GM21447 (cell line): ENCODE data around the gene POU2AF2.
A peak's percentile ranks its signal among the peaks of the same experiment; 100 is the strongest.
"Not testable (repeated sequence)": the region's sequence is repeated elsewhere in the genome, so short reads cannot be mapped to it uniquely, and the experiment has no call there.

Source experiments
- ATAC-seq: cut with Tn5 transposase; IDR thresholded peaks from one replicate; pipeline ENCODE4 v1.9.1; 2021; ENCODE audit not compliant: unreplicated experiment

POU2AF2 gene, protein sequence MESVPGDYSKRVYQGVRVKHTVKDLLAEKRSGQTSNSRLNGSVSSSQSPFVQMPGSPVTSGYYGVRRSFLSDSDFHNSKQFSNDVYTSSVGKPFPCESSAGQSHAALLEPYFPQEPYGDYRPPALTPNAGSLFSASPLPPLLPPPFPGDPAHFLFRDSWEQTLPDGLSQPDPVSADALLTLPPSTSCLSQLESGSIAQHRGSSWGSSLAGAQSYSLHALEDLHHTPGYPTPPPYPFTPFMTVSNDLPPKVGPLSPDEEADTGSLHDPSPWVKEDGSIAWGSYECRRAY

DNA sequence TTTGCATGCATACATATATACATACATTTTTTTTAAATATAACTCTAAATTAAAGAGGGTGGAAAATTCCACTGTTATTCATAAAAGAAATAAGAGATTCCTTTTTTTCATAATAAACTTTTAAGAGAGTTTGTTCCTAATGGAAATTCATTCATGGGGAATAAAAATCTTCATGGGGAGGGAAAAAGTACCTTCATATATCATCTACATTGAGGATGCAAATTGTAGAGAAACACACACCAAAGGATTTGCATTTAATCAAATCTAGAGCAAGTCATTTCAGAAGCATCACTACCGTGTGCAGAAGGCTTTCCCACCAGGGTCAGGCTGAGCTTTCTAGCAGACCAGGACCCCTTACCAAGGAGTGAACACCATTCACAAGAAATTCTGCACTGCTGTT is at the start of gene POU2AF2:
Gene POU2AF2 (plus strand): TSS at position 301 of the 400 bp plus-strand sequence. CDS start 129 bp downstream, outside the sequence.
- no peak for ATAC-seq

DNA sequence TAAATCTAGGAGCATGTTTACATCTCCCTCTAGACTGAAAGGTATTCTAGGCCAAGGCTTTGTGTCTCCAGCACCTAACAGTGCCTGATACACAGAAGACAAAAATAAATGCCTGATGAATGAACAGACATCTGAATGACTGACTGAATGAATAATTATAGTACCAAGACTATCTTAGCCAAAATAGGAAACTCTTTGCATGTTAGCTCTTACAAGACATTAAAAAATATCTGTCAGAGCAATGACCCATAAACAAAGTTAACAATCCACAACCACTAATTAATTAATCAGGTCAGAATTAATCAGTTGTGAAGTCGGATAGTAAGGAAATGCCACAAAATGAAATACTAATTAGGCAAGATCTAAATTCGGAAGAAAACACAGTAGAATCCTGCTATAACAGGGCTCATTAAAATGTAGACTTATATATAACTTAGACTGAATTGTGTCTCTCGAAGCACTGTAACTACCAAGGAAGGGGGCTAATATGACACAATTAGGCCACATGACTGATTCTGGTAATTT is 45.5 kb upstream of the POU2AF2 start:
- no peak for ATAC-seq

DNA sequence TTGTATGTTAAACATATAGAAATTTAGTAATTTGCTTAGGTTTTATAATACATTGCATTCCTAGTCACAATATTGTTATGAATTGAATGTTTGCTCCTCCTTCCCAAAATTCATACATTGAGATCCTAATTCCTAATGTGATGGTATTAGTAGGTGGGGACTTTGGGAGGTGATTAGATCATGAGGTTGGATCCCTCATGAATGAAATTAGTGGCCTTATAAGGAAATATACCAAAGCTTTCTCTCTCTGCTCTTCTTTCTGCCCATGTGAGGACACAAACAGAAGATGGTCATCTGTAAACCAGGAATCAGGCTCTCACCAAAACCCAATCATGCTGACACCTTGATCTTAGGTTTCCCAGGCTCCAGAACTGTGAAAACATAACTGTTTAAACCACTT is 41.3 kb upstream of the POU2AF2 start:
- no peak for ATAC-seq

DNA sequence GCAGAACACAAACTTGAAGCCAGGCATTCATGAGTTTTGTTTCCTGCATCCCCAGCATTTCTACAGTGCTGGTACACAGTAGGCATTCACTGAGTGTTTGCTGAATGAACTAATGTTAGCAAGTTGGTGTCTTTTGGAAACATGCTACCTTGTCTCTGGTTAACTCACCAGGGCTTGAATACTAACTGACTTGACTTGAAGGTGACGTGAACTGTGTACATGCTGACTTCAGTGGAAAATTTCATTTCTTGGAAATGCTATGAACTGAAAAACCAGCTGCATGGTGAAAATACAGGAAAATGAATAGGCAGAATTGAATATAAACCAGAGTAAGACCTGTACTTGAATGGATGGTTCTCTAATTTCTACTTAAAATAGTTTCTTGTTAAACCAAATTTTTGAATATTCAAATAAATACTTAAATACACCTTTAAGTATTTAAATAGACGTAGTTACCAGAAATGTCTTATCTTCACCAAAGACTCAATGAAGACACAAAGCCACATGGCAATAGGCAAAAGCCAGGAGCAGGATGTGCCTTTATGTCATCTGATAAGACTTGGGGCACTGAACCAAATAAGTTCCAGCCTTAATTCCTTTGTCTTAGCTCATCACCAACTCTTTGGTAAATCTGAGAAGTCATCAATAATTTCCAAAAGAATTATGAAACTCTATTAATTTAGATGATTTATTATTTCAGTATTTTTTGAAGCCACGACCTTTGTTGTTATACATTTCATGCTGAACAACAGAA is 39.7 kb upstream of the POU2AF2 start:
- ATAC-seq = no peak

DNA sequence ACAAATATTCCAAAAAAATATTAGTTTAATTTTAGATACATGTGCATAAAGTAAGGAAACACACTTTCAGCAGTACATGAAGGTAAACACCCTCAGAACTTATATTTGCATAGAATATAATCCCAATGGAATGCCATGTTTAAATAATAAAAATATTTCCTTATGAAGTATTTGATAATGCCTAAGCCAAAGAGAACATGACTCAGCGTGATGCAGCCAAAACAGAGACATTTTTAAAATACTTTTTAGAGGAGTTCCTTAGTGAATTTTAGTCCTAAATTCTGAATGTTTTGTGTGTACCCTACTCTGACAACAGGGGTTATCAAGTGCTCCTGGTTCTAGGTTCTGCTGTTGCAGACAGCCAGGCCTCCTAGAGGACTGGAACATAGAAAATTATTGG is 39.1 kb upstream of the POU2AF2 start:
- ATAC-seq = no peak

DNA sequence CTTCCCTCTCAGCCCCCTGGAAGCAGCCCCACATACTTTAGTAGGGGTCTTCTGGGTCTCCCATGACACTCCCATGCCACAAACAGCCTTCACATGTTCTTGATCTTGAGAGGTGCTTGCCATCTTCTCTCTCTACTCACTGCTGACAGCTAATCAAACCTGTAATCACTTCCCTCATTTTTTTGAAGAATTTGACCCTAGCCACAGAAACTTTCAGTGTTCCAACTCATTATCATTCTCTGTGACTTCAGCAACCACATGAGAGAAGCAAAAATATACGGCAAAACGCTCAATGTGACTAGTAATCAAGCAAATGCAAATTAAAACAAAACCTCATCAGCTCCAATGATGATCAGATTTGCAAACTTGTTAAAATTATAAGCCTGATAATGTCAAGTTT is 38.3 kb upstream of the POU2AF2 start:
- no peak for ATAC-seq

DNA sequence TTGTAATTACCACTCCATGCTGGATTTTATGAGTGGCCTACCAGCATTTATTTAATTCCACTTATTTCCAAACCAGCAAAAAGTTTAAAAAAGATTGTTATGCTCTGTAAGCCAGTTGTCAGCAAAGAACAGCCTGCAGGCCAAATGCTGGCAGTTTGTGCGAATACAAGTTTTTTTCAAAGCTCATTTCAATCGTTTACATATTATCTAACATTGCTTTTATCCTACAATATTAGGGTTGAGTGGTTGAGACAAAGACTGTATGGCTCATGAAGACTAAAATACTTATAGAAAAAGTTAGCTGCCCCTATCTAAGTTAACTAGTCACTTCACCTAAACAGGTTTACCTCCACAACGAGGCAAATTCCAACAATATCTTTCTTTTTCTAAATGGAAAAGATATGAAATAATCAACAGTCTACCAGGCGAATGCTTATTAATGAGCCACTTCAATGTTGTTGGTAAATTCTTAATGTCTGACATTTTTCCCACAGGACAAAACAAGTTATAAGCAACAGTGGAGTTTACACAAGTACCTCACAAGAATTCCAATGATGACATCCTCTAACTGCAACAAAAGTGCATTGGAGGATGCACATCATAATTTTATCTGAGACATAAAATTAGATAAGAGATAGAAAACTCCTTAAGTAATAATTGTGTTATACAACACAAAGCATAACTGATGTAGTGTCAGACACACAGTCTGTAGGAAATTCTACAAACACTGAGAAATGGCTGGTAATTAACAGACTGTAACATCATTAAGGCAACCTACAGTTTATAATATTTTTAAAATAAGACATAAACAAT is 35.8 kb upstream of the POU2AF2 start:
- ATAC-seq = no peak

DNA sequence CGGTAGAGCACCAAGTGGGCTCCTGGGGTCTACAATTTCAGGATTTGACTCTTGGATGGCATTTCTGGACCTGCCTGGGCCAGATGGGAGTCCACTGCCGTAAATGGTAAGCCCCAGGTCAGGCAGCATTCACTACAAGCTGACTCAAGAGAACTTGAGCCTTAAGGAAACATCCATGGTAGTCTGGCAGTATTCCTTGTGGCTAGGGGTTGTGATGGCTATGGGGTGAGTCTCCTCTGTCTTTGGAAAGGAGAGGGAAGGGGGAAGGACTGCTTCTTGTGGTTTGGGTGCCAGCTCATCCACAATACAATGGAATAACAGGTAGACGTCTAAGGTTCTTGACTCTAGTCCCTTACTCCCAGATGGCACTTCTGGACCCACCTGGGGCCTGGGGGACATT is 32.3 kb upstream of the POU2AF2 start:
- no peak for ATAC-seq

DNA sequence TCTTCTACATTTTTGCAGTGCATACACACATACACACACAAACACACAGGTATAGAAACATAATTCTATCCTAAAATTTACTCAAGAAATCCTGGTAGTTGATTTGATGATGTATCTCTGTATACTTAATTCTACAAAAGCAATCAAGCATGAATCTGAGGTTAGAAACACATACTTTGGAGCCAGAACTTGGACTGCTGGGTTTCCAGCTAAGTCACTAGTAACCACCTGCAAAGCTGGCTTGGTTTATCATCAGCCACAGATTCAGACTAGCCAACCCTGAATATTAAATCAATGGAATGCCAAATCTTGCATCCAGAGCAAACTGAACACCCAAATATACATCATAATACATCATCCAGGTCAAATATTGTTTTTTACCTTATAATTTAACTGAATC is 24.8 kb upstream of the POU2AF2 start:
- ATAC-seq = no peak

DNA sequence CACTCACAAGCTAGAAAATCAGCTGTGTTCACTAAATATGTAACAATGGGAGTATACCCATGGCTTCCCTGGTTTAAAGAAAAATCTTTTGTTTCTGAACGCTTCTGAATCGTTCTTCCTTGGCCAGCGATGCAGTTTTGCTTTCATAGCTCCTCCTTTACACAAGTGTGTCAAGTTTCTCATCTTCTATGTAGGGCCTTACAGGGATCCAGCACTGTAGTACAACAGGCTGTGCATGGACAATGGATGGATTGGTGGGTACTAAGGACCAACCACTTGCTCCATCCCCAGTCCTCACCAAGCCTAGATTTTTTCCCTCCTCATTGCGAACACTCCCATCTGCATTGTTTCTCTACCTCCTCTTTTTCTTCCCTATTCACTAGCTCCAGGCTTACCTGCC is 24.3 kb upstream of the POU2AF2 start:
- ATAC-seq = no peak

DNA sequence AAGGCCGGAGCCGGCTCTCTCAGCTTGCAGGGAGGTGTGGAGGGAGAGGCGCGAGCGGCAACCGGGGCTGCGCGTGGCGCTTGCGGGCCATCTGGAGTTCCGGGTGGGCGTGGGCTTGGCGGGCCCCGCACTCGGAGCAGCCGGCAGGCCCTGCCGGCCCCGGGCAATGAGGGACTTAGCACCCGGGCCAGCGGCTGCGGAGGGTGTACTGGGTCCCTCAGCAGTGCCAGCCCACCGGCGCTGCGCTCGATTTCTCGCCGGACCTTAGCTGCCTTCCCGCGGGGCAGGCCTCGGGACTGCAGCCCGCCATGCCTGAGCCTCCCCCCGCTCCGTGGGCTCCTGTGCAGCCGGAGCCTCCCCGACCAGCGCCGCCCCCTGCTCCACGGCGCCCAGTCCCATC is 23.6 kb upstream of the POU2AF2 start:
- ATAC-seq = not testable (repeated sequence)

DNA sequence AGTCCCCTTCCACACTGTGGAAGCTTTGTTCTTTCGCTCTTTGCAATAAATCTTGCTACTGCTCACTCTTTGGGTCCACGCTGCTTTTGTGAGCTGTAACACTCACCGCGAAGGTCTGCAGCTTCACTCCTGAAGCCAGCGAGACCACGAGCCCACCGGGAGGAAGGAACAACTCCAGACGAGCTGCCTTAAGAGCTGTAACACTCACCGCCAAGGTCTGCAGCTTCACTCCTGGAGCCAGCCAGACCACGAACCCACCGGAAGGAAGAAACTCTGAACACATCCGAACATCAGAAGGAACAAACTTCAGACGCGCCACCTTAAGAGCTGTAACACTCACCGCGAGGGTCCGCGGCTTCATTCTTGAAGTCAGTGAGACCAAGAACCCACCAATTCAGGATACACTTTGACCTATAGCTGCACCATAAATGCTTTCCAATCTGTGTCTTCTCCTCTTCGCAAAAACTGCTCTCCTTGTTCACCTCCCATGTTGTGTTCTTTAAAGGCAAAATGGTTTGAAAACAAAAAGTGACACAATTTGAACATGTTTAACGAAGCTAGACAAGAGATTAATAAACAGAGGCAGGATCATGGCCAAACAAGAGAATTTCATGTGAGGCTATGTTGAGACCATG is 22.6 kb upstream of the POU2AF2 start:
- not testable (repeated sequence) for ATAC-seq

DNA sequence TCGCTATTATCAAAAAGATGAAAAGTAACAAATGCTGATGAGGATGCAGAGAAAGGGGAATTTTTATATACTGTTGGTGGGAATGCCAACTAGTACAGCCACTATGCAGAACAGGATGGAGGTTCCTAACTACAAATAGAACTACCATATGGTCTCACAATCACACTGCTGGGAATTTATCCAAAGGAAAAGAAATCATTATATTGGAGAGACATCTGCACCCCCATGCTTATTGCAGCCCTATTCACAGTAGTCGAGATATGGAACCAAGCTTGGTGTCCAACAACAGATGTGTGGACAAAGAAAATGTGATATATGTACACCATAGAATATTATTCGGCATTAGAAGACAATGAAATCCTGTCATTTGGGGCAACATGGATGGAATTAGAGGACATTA is 19.6 kb upstream of the POU2AF2 start:
- ATAC-seq = no peak

DNA sequence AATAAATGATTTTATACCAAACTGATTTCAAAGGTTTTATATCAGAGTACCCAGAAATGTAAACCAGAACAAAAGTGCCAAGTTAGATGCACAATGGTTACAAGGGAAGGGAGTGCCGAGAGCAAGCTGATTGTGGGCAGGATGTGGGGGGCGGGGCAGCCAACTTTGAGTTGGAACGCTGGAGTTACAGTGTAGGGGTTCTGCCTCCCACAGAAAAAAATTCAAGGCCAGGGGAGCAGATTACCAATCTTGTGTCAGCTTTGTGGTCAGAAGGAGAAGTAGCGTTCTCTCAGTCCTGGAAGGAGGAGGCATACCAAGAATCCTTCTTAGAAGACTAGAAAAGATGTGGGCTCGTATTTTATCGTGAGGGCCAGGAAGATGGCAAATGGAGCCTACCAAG is 15.9 kb upstream of the POU2AF2 start:
- no peak for ATAC-seq

DNA sequence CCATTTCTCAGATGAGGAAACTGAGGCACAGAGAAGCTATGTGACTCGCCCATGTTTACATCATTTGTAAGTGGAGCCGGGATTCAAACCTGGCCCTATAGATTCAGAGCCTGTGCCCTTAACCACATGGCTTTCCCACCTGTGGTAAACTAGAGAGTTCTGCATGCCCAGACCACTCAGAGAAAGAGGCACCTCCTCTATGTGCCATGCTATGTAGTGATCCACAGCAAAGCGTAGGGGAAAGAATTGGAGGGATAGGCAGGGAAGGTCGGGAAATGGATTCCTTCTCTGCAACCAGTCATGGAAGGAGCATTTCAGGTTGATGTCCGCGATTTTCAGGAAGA is 15.4 kb upstream of the POU2AF2 start:
- ATAC-seq = peak; percentile 24

DNA sequence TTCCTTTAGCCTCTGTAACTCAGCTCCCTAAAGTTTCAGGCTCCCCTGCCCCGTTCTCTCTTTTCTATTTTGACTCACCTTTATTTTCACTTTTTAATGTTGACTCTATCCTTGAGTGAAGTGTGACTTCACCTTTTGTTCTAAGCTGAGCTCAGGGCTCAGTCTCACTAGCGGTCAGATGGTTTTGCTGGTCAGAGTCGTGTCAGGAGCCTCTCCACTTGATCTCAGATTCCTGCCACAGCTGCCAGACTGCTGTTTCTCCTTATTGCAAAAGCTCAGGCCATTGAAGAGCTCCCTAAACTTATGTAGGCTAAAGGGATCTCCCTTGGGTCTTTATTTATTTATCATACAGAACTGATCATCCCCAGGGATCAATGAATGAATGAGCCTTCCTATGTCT is 13.7 kb upstream of the POU2AF2 start:
- no peak for ATAC-seq

DNA sequence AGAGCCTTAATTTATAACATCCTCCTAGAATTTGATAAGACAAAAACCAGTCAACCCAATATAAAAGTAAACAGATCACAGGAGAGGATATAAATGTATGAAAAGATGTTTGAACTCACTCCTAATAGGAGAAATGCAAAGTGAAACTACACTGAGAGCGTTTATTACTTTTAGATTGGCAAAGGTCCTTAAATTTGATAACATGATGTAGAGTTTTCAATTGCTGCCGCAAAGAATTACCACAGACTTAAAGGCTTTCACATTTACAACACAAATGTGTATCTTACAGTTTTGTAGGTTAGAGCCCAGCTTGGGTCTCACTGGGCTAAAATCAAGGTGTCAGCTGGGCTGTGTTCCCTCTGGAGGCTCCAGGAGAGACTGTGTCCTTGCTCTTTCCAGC is 9.1 kb upstream of the POU2AF2 start:
- no peak for ATAC-seq

DNA sequence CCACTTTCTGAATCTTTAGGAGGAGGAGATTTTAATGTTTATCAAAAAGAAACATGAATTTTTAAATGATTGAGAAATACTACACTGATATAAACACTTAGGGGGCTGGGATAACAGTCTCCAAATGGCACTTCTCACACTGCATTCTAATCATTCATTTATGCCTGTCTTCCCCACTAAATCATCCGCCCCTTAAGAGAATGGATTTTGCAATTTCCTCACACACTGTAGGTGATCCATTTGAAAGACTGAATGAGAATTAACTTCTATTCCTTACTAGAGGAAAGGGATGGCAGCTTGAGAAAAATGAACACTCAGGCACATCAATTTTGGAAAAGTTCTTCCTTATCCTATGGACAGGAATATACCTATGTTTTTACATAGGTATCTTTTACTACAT is 7.6 kb upstream of the POU2AF2 start:
- no peak for ATAC-seq

DNA sequence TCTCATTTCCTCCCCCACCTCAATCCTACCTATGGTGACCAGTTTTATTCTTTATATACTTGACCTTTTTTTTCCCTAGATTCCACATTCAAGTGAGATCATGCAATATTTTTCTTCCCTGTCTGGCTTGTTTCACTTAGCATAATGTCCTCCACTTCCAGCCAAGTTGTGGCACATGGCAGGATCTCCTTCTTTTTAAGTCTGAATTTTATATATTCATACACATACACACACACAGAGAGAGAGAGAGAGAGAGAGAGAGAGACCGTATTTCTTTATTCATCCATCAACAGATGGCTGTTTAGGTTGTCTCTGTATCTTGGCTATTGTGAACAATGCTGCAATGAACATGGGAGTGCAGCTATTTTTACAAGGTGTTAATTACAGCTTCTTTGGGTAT is 1.4 kb downstream of the POU2AF2 start:
- no peak for ATAC-seq

DNA sequence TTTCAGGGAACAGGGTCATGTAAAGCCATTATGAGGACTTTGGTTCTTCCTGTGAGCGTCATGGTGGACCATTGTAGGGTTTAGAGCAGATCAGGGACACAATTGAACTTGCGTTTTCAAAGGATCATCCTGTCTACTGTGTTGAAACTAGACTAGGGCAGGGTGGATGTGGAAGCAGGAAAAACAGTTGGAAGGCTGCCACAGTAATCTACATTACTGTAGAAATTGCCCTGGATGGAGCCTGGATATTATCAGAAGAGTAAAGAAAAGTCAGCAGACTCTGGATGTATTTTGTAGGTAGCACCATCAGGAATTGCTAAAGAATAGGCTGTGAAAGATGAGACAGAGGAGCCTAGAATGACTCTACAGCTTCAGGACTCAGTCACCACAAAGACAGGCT is 5.4 kb downstream of the POU2AF2 start:
- ATAC-seq = no peak

DNA sequence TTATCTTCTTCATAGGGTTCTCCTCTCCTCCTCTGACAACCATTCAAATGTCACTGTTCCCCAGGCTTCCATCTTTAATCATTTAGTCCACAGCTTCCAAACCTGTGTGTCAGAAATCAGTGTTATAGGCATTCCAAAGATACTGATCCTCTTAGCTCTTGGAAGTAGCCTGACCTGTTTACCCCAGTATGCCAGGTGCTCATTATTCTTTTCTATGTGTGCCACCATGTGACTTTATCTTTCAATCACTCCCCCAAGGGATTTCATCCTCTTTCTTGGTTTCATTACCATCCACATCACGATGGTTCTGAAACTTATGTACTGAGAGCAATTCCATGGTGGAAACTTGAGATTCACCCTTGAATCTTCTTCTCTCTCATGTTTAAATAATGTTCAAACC is 7.6 kb downstream of the POU2AF2 start:
- ATAC-seq = no peak
